Muscle layer of colon (tissue), 2 donors: Measurements from ENCODE around the gene MPP4.

Experiments
- H3K27ac ChIP-seq: one replicate; pipeline ENCODE4 v1.7.0; 2013; ENCODE audit warnings: low read depth, mild to moderate bottlenecking, low read length, moderate library complexity
- H3K27me3 ChIP-seq, 2 donors: one replicate each; pipeline ENCODE4 v1.7.0; 2013; ENCODE audit warnings: low read length in 2 of 2, mild to moderate bottlenecking in 2 of 2; ENCODE audit not compliant: insufficient read depth in 2 of 2, control insufficient read depth in 1 of 2
- H3K36me3 ChIP-seq: one replicate; pipeline ENCODE4 v1.7.0; 2013; ENCODE audit warnings: mild to moderate bottlenecking, low read length; ENCODE audit not compliant: insufficient read depth
- H3K4me1 ChIP-seq: one replicate; pipeline ENCODE4 v1.7.0; 2013; ENCODE audit warnings: mild to moderate bottlenecking, low read length; ENCODE audit not compliant: insufficient read depth
- H3K4me3 ChIP-seq, 2 donors: one replicate each; pipeline ENCODE4 v1.7.0; 2013; ENCODE audit warnings: low read length in 2 of 2, low read depth in 1 of 2, mild to moderate bottlenecking in 1 of 2, moderate library complexity in 1 of 2
- H3K9ac ChIP-seq: one replicate; pipeline ENCODE4 v1.7.0; 2013; ENCODE audit warnings: low read length
- H3K9me3 ChIP-seq: one replicate; pipeline ENCODE4 v1.7.0; 2013; ENCODE audit warnings: mild to moderate bottlenecking, low read length
- donor health status: abdominal sarcoma.
- donor health status: Adenocarcinoma of cecum.

MPP4 gene

DNA sequence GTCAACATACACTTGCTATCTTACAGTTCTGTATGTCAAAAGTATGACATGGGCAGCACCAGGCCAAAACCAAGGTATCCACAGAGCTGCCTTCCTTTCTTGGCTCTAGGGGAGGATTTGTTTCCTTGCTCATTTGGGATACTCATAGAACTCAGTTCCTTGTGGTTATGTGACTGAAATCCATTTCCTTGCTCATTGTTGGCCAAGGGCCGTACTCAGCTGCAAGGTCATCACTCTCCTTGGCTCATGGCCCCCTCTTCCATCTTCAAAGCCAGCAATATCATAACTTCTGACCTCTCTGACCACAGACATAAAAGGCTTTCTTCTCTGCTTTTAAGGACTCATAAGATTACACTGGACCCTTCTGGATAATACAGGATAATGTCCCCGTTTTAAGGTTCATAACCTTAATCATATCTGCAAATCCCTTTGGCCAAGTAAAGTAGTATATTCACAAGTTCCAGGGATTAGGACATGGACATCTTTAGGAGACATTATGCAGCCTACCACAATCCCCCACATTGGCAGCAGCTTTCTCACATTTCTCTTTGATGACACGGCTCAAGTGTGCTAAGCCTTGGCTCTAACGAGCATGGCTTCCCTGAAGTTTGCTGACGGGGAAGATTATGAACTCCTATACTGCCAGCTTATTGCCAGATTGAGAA is 76.0 kb downstream of the MPP4 start:
- peaks cover 9% of the 10 kb centered on the region for H3K36me3 ChIP-seq
- no peaks in the 10 kb centered on the region for H3K9me3 ChIP-seq
- no peaks in the 10 kb centered on the region for H3K27me3 ChIP-seq
- H3K27ac ChIP-seq = no peak overlapping the region
- no peaks in the 10 kb centered on the region for H3K4me1 ChIP-seq
- no peak overlapping the region for H3K9ac ChIP-seq
- no peak overlapping the region for H3K4me3 ChIP-seq

DNA sequence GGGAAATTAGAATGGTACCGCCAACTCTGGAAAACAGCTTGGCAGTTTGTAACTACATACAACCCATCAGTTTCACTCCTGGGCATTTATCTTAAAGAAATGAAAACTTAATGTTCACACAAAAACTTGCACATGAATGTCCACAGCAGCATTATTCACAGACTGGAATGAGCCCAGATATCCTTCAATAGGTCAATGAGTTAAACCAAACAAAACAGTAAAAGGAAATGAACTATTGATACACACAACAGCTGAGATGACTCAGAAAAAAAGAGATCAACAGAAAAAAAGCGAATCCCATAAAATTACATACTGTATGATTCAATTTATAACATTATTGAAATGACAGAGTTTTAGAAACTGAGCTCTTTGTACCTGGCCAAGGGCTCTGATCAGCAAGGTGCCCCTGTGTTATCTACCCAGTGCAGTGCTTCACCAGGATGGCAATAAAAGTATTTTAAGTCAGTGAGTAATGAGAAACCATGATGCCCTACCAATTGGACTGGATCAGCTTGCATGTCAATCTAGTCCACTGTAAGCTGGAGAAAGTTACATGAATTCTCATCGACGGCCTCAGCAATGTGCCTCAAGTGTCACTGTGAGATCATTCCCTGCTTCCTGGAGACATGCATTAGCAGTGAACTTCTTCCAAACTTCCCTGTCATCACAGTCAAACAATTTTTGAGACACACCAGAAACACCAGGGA is 77.0 kb downstream of the MPP4 start:
- Histone ChIP-seq H3K4me1 (no peaks in the 10 kb centered on the region), H3K4me3 (no peak overlapping the region), H3K9ac (no peak overlapping the region), H3K27me3 (no peaks in the 10 kb centered on the region), H3K36me3 (peaks cover 7% of the 10 kb centered on the region), H3K9me3 (no peaks in the 10 kb centered on the region), H3K27ac (no peak overlapping the region)

DNA sequence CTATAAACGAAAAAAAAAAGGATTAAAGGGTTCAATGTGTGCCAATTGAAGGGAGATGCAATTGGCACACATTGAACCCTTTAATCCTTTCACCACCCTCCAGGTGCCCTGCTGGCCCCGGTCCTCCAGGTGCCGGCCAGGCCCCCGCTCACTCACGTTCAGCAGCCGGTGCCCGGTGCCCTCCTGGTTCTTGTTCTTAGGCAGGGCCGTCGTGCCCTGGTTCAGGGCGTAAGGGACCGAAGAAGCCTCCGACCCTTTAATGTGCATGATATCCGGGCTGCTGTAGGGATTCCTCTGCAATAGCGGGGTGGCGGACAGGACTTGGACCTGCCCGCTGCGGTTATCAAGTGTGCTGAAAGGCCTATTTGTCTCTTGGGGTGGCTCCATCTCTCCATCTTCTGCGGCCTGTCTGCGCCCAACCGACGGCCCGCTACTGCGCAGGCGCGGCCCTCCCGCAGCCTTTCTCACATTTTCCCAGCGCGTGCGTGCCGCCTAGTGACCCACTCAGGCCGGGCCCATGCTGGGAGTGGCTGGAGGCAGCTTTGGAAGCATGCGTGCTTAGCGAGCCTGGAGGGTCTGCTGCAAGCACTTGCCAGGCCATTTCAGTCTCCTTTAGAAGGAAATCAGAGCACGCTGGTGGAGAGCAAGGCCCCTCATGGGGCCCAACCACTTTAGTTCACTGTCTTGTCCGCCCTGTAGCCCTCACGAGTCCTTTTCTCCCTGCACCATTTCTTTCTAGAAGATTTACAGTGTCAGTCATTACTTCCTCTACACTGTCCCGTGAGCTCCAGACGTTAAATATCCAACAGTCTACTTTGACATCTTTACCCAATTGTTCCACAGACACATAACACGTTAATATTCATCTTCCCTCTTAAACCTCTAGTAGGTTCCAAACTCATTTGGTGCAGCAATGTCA is 79.4 kb downstream of the MPP4 start:
- Histone ChIP-seq H3K4me1 (no peaks in the 10 kb centered on the region), H3K9me3 (no peaks in the 10 kb centered on the region), H3K36me3 (no peaks in the 10 kb centered on the region), H3K27me3 (no peaks in the 10 kb centered on the region), H3K4me3 (peak overlapping the region; percentile 23 to 35), H3K27ac (no peak overlapping the region), H3K9ac (no peak overlapping the region)

DNA sequence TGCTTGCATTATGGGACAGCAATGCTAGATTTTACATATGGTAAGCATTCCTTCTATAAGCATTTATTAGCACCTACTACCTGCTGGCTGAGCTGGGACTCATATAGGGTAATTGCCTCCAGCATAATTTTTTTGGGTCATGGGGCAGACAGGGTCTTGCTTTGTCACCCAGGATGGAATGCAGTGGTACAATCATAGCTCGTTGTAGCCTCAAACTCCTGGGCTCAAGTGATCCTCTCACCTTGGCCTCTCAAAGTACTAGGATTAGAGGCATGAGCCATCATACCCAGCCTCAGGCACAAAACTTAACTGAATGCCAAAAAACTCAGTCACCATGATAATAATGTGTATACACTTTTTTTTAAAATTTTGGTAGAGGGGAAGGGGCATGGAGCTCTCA is 90.4 kb downstream of the MPP4 start:
- Histone ChIP-seq H3K9ac (no peak overlapping the region), H3K4me3 (no peak overlapping the region), H3K4me1 (no peaks in the 10 kb centered on the region), H3K27me3 (no peaks in the 10 kb centered on the region), H3K36me3 (no peaks in the 10 kb centered on the region), H3K9me3 (no peaks in the 10 kb centered on the region), H3K27ac (no peak overlapping the region)

DNA sequence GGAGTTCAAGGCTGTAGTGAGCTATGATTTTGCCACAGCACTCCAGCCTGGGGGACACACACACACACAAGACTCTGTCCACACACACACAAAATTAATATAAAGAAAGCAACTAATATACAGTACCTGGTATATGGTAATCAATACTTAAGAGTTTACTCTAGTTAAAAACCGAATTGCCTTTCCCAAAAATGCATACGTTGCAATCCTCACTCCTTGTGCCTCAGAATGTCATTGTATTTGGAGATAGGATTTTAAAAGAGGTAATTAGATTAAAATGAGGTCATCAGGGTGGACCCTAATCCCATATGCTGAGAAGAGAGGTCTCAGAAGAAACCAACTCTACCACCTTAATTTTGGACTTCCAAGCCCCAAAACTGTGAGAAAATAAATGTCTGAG is 90.9 kb downstream of the MPP4 start:
- no peak overlapping the region for H3K9ac ChIP-seq
- no peak overlapping the region for H3K27ac ChIP-seq
- H3K4me1 ChIP-seq = no peaks in the 10 kb centered on the region
- H3K4me3 ChIP-seq = no peak overlapping the region
- H3K9me3 ChIP-seq = no peaks in the 10 kb centered on the region
- H3K27me3 ChIP-seq = no peaks in the 10 kb centered on the region
- no peaks in the 10 kb centered on the region for H3K36me3 ChIP-seq

DNA sequence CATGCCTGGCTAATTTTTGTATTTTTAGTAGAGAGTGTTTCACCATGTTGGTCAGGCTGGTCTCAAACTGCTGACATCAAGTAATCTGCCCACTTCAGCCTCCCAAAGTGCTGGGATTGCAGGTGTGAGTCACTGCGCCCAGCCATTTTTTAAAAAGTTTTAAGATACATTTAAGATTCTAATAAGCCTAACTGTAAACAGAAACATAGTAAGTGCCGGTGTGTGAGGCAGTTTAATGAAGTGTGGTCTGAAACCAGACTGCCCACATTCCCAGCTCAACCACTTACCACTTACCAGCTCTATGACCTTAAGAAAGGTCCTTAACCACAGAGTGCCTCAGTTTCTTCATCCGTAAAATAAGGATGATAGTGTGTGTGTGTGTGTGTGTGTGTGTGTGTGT is 97.5 kb downstream of the MPP4 start:
- Histone ChIP-seq H3K4me3 (no peak overlapping the region), H3K4me1 (no peaks in the 10 kb centered on the region), H3K36me3 (no peaks in the 10 kb centered on the region), H3K27ac (no peak overlapping the region), H3K27me3 (no peaks in the 10 kb centered on the region), H3K9me3 (no peaks in the 10 kb centered on the region), H3K9ac (no peak overlapping the region)

DNA sequence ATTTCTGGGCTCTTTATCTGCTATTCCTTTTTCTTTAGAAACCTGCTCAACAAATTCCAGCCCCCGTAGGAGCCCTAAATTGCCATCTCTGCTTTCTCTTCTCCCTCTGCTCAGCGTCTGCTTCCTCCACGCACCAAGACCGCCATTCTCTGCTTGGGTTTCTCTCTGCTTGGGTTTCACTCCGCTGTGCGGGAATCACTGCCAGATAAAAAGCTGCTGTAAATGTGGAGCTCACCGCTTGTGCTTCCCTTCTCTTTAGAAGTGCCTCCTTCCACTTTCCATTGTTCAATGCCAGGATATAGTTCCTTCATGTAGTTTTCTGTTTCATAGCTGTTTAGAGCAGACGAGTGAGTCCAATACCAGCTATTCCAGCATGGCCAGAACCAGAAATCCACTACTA is 101.0 kb downstream of the MPP4 start:
- Histone ChIP-seq H3K4me3 (no peak overlapping the region), H3K27me3 (no peaks in the 10 kb centered on the region), H3K9ac (no peak overlapping the region), H3K36me3 (no peaks in the 10 kb centered on the region), H3K4me1 (no peaks in the 10 kb centered on the region), H3K27ac (no peak overlapping the region), H3K9me3 (no peaks in the 10 kb centered on the region)
